Ascending aorta (tissue), 2 donors: ENCODE measurements around the gene TMCC2. TPM values are rescaled to one million over a fixed set of nuclear protein-coding genes. Genes with fewer than 3 reads are reported as not detected.

ENCODE experiments used
- DNase-seq, 2 donors: peaks; one replicate each; pipeline ENCODE4 v3.0.0-alpha.2; 2019; ENCODE audit warnings: low spot score in 2 of 2
- H3K27ac ChIP-seq, 2 donors: fragments of 200-600 bp; sonication (generic); one replicate each; pipeline ENCODE4 v1.5.1; 2016 to 2017; ENCODE audit warnings: mild to moderate bottlenecking in 1 of 2
- H3K27me3 ChIP-seq: fragments of 200-600 bp; sonication (generic); one replicate; pipeline ENCODE4 v1.5.1; 2017
- H3K36me3 ChIP-seq, 2 donors: fragments of 200-600 bp; sonication (generic); one replicate each; pipeline ENCODE4 v1.5.1; 2016
- H3K4me1 ChIP-seq, 2 donors: fragments of 200-600 bp; sonication (generic); one replicate each; pipeline ENCODE4 v1.5.1; 2016 to 2017; ENCODE audit warnings: mild to moderate bottlenecking in 1 of 2
- H3K4me3 ChIP-seq, 2 donors: fragments of 200-600 bp; sonication (generic); one replicate each; pipeline ENCODE4 v1.5.1; 2016 to 2017; ENCODE audit warnings: mild to moderate bottlenecking in 1 of 2
- H3K9me3 ChIP-seq, 2 donors: fragments of 200-600 bp; sonication (generic); one replicate each; pipeline ENCODE4 v1.5.1; 2016
- CTCF ChIP-seq, 3 experiments: fragments of 200-600 bp in 2 of 3; fragments of 450-650 bp in 1 of 3; sonication (generic) in 2 of 3; IDR thresholded peaks; one replicate each; pipeline ENCODE4 v1.5.1; 2016 to 2019; ENCODE audit warnings: antibody characterized with exemption in 3 of 3, mild to moderate bottlenecking in 1 of 3, moderate library complexity in 1 of 3
- intact Hi-C: fragments of 100-400 bp; cut with DNase I; formaldehyde crosslinking; loops from one replicate; pipeline ENCODE4 v1.15.1; 2023
- total RNA-seq: library from RNA; depleted of rRNA; stranded (reverse); fragments of >200 nt; gene quantifications from one replicate; pipeline ENCODE4 v1.1.0, GENCODE V29; 2016

Gene TMCC2
- total RNA-seq, 1 donor from 2014 or later: 5.2 TPM

GRCh38 chr1:205309741-205310140 is 82.0 kb downstream of the TMCC2 start:
- H3K36me3 ChIP-seq: peaks cover 0 to 3% of the 10 kb centered on the region in 2 donors
- no peak overlapping the region for H3K27ac ChIP-seq
- no peaks in the 10 kb centered on the region for H3K27me3 ChIP-seq
- intact Hi-C loops: no loop called here
- DNase-seq: no peak
- no peaks in the 10 kb centered on the region for H3K9me3 ChIP-seq
- H3K4me3 ChIP-seq: no peak overlapping the region
- no peak for TF ChIP-seq CTCF (IDR thresholded peaks at IDR 0.05)
- H3K4me1 ChIP-seq: no peaks in the 10 kb centered on the region

- Histone ChIP-seq H3K4me3 (no peak overlapping the region), H3K27me3 (no peaks in the 10 kb centered on the region), H3K36me3 (peaks cover 0 to 3% of the 10 kb centered on the region in 2 donors), H3K4me1 (no peaks in the 10 kb centered on the region), H3K27ac (no peak overlapping the region), H3K9me3 (no peaks in the 10 kb centered on the region)
- intact Hi-C loops: no loop called here
- no peak for TF ChIP-seq CTCF (IDR thresholded peaks at IDR 0.05)
- DNase-seq: no peak
Observed at GRCh38 chr1:205310976-205311704, 83.4 kb downstream of the TMCC2 start.

- no peak for TF ChIP-seq CTCF (IDR thresholded peaks at IDR 0.05)
- Histone ChIP-seq H3K36me3 (peaks cover 0 to 1% of the 10 kb centered on the region in 2 donors), H3K27me3 (no peaks in the 10 kb centered on the region), H3K27ac (peak overlapping the region; percentile 25 to 33), H3K4me1 (peaks cover 0 to 3% of the 10 kb centered on the region in 2 donors), H3K9me3 (no peaks in the 10 kb centered on the region), H3K4me3 (no peak overlapping the region)
- intact Hi-C loops: no loop called here
- no peak for DNase-seq
Observed at GRCh38 chr1:205312866-205313562, 85.3 kb downstream of the TMCC2 start.

- no peak for DNase-seq
- Histone ChIP-seq H3K36me3 (no peaks in the 10 kb centered on the region), H3K27me3 (no peaks in the 10 kb centered on the region), H3K4me3 (no peak overlapping the region), H3K9me3 (no peaks in the 10 kb centered on the region), H3K4me1 (peaks cover 0 to 3% of the 10 kb centered on the region in 2 donors), H3K27ac (peak overlapping the region; percentile 25 to 33)
- intact Hi-C loops: no loop called here
- no peak for TF ChIP-seq CTCF (IDR thresholded peaks at IDR 0.05)
Observed at GRCh38 chr1:205313563-205314308, 86.0 kb downstream of the TMCC2 start.

GRCh38 chr1:205315008-205315618 is 87.4 kb downstream of the TMCC2 start:
- Histone ChIP-seq H3K4me1 (peaks cover 0 to 12% of the 10 kb centered on the region in 2 donors), H3K27me3 (no peaks in the 10 kb centered on the region), H3K27ac (no peak overlapping the region), H3K36me3 (no peaks in the 10 kb centered on the region), H3K9me3 (no peaks in the 10 kb centered on the region), H3K4me3 (no peak overlapping the region)
- no peak for TF ChIP-seq CTCF (IDR thresholded peaks at IDR 0.05)
- no peak for DNase-seq
- intact Hi-C loops: no loop called here
